ENCODE data around the gene SDK2.

The SDK2 gene

GRCh38 chr17:73508057-73508930, 136.0 kb downstream of the SDK2 start:
- DNase-seq (ENCODE audit: low read depth in 2 of 2): no peak

- DNase-seq (ENCODE audit: low read depth in 2 of 2): no peak
Measured at GRCh38 chr17:73506470-73507435, 137.5 kb downstream of the SDK2 start.

GRCh38 chr17:73503560-73503959, 140.7 kb downstream of the SDK2 start:
- DNase-seq (ENCODE audit: low read depth in 2 of 2): no peak

GRCh38 chr17:73500414-73500999, 143.7 kb downstream of the SDK2 start:
- DNase-seq (ENCODE audit: low read depth in 2 of 2): no peak

GRCh38 chr17:73498886-73499554, 145.2 kb downstream of the SDK2 start:
- DNase-seq (ENCODE audit: low read depth in 2 of 2): no peak

GRCh38 chr17:73498176-73498575, 146.1 kb downstream of the SDK2 start:
- no peak for DNase-seq (ENCODE audit: low read depth in 2 of 2)

- no peak for DNase-seq (ENCODE audit: low read depth in 2 of 2)
Measured at GRCh38 chr17:73497721-73498120, 146.5 kb downstream of the SDK2 start.

- DNase-seq (ENCODE audit: low read depth in 2 of 2): no peak
Measured at GRCh38 chr17:73496232-73496631, 148.0 kb downstream of the SDK2 start.

- DNase-seq (ENCODE audit: low read depth in 2 of 2): no peak
Measured at GRCh38 chr17:73495641-73496040, 148.6 kb downstream of the SDK2 start.

GRCh38 chr17:73494950-73495349, 149.3 kb downstream of the SDK2 start:
- no peak for DNase-seq (ENCODE audit: low read depth in 2 of 2)

GRCh38 chr17:73493956-73494926, 150.0 kb downstream of the SDK2 start:
- no peak for DNase-seq (ENCODE audit: low read depth in 2 of 2)

- no peak for DNase-seq (ENCODE audit: low read depth in 2 of 2)
Measured at GRCh38 chr17:73492821-73493814, 151.1 kb downstream of the SDK2 start.

GRCh38 chr17:73492125-73492820, 152.0 kb downstream of the SDK2 start:
- DNase-seq (ENCODE audit: low read depth in 2 of 2): no peak

- no peak for DNase-seq (ENCODE audit: low read depth in 2 of 2)
Measured at GRCh38 chr17:73491648-73492047, 152.6 kb downstream of the SDK2 start.

- DNase-seq (ENCODE audit: low read depth in 2 of 2): no peak
Measured at GRCh38 chr17:73490851-73491250, 153.4 kb downstream of the SDK2 start.

- no peak for DNase-seq (ENCODE audit: low read depth in 2 of 2)
Measured at GRCh38 chr17:73489991-73490390, 154.3 kb downstream of the SDK2 start.

- DNase-seq (ENCODE audit: low read depth in 2 of 2): no peak
Measured at GRCh38 chr17:73489333-73489732, 154.9 kb downstream of the SDK2 start.

- DNase-seq (ENCODE audit: low read depth in 2 of 2): no peak
Measured at GRCh38 chr17:73485130-73485529, 159.1 kb downstream of the SDK2 start.

GRCh38 chr17:73482894-73483293, 161.4 kb downstream of the SDK2 start:
- DNase-seq (ENCODE audit: low read depth in 2 of 2): no peak

Data from stimulated activated CD4-positive, alpha-beta T cell treated with anti-CD3 and anti-CD28 coated beads, Interleukin-1b, Interleukin-23, amount 100 ng/mL, for 4 hours (primary cell).